Bronchial epithelial cell (primary cell): ENCODE measurements around the gene HDAC6. TPM values are rescaled to one million over a fixed set of nuclear protein-coding genes. Genes with fewer than 3 reads are reported as not detected.

Source experiments
- DNase-seq: peaks from one replicate; pipeline ENCODE4 v3.0.0-alpha.2; 2010; ENCODE audit warnings: low read depth
- FAIRE-seq: peaks from 2 replicates; lab custom pipeline; 2011; peaks lifted over from hg19 to GRCh38; lab: Jason Lieb, UNC
- H3K27me3 ChIP-seq: 2 replicates; pipeline ENCODE4 v1.5.1; 2011; ENCODE audit warnings: low read length; ENCODE audit not compliant: control insufficient read depth, insufficient read depth
- H3K36me3 ChIP-seq: 2 replicates; pipeline ENCODE4 v1.5.1; 2011; ENCODE audit warnings: low read length; ENCODE audit not compliant: control insufficient read depth, insufficient read depth
- H3K4me3 ChIP-seq: 2 replicates; pipeline ENCODE4 v1.5.1; 2011; ENCODE audit warnings: mild to moderate bottlenecking, low read depth, low read length, control low read depth
- total RNA-seq: library from RNA; depleted of rRNA; stranded (reverse); fragments of >200 nt; gene quantifications from 2 replicates; pipeline ENCODE4 v1.2.1, GENCODE V29; 2014
- TF ChIP-seq, protein P1 (sequence below): IDR thresholded peaks from 2 replicates; pipeline ENCODE4 v1.5.1; 2011; ENCODE audit warnings: mild to moderate bottlenecking, moderate library complexity, low read length, control low read depth, inconsistent platforms; ENCODE audit not compliant: insufficient read depth, severe bottlenecking

Gene HDAC6
- total RNA-seq, 1 donor from 2014 or later = 33.2 TPM

- no peak for FAIRE-seq
Measured at GRCh38 chrX:48829016-48829735, 27.3 kb downstream of the HDAC6 start.

DNA sequence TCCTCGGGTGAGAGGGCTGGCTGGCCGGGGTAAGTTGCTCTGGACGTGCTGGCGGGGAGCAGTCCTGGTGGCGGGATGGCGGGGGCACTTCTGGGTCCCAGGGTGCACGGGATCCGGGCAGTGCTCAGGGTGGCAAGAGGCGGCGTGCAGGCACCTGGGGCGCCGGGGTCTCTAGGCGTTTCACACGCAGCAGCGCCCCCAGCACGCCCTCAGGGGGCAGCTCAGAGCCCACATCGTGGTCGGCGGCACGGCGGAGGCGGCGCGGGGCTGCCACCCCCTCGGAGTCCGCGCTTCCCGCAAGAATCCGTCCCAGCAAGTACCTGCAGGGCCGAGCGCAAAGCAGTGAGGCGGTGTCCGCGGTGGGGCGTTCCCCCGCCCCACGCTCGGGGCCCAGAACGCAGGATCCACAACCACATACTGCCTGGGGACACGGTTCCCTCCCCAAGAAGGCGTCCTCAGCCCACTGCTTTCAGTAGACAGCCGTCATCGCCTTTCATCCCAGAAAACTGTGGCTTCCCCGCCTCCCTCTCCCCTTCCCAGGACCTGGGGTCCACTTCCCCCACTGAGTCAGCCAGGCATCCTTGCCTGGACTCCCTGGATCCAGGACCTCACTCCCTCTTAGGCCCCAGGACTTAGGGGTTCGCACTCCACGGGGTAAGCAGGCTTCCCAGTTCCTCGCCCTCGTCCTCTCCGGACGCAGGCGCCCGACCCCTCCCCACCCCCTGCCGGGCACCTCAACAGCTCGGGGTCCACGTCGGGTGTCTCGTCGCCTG is 29.5 kb downstream of the HDAC6 start:
- no peak for DNase-seq
- TF ChIP-seq, protein P1, sequence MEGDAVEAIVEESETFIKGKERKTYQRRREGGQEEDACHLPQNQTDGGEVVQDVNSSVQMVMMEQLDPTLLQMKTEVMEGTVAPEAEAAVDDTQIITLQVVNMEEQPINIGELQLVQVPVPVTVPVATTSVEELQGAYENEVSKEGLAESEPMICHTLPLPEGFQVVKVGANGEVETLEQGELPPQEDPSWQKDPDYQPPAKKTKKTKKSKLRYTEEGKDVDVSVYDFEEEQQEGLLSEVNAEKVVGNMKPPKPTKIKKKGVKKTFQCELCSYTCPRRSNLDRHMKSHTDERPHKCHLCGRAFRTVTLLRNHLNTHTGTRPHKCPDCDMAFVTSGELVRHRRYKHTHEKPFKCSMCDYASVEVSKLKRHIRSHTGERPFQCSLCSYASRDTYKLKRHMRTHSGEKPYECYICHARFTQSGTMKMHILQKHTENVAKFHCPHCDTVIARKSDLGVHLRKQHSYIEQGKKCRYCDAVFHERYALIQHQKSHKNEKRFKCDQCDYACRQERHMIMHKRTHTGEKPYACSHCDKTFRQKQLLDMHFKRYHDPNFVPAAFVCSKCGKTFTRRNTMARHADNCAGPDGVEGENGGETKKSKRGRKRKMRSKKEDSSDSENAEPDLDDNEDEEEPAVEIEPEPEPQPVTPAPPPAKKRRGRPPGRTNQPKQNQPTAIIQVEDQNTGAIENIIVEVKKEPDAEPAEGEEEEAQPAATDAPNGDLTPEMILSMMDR = no peak
- H3K27me3 ChIP-seq = no peaks in the 10 kb centered on the region
- no peak overlapping the region for H3K4me3 ChIP-seq
- H3K36me3 ChIP-seq = no peaks in the 10 kb centered on the region
- no peak for FAIRE-seq

More at GRCh38 chrX:48829016-48829735, 27.3 kb downstream of the HDAC6 start:
- Histone ChIP-seq H3K36me3 (no peaks in the 10 kb centered on the region), H3K4me3 (no peak overlapping the region), H3K27me3 (no peaks in the 10 kb centered on the region)
- TF ChIP-seq, protein P1 = no peak
- DNase-seq = no peak

DNA sequence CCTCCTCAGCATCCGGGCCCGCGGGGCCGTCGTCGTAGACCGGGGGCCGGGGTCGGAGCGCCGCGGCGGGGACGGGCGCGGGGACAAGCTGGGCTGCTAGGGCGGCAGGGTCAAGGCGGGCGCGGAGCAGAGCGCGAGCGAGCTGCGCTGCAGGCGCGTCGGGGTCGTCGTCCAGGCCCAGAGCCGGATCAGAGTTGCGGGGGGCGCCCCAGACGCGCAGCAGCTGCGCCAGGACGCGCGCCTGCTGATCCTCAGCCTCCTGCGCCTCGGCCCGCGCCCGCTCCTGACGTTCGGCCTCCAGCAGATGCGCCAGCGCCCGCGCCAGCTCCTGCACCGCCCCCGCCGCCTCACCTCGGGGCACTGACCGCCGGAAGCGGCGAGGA is 30.0 kb downstream of the HDAC6 start:
- no peaks in the 10 kb centered on the region for H3K36me3 ChIP-seq
- H3K27me3 ChIP-seq = no peaks in the 10 kb centered on the region
- FAIRE-seq = no peak
- DNase-seq = no peak
- H3K4me3 ChIP-seq = no peak overlapping the region
- TF ChIP-seq, protein P1 = no peak

DNA sequence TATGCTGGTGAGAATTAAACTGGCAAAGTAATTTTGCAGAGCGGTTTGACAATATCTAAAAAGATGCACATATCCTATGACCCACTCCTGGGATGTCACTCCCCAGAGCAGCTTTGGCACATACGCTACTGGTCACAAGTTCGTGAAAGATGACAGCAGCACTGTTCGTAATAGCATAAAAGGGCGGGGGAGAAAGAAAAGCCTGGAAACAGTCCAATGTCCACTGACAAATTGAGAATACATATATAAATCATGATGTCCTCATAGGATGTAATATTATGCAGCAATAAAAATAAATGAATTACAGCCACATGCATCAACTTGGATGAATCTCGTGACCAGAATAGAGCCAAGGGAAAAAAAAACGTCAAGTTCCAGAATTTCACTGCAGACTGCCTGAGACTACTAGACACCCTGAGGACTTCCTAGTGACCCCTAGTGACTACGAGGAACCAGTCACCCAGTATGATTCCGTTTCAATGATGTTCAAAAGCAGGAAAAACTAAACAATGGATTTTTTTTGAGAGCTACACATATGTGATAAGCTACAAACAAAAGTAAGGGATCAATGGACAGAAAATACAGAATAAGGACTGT is 31.8 kb downstream of the HDAC6 start:
- H3K4me3 ChIP-seq = no peak overlapping the region
- H3K27me3 ChIP-seq = no peaks in the 10 kb centered on the region
- no peak for FAIRE-seq

GRCh38 chrX:48834383-48834709 is 32.5 kb downstream of the HDAC6 start:
- no peaks in the 10 kb centered on the region for H3K27me3 ChIP-seq
- FAIRE-seq (peak; percentile 28), DNase-seq (no peak)
- TF ChIP-seq, protein P1 = no peak
- H3K4me3 ChIP-seq = no peak overlapping the region
- H3K36me3 ChIP-seq = no peaks in the 10 kb centered on the region

More for the DNA sequence above, 31.8 kb downstream of the HDAC6 start:
- no peaks in the 10 kb centered on the region for H3K36me3 ChIP-seq
- no peak for DNase-seq
- TF ChIP-seq, protein P1 = no peak
